Measurements from ENCODE around the gene FAM13A.
"Not testable (repeated sequence)": the region's sequence is repeated elsewhere in the genome, so short reads cannot be mapped to it uniquely, and the experiment has no call there.

Gene FAM13A

GRCh38 chr4:88911246-88912212 is 145.5 kb downstream of the FAM13A start:
- in situ Hi-C loops (cut with MboI; ENCODE audit: low sequenced_read_pairs) = no loop called here

DNA sequence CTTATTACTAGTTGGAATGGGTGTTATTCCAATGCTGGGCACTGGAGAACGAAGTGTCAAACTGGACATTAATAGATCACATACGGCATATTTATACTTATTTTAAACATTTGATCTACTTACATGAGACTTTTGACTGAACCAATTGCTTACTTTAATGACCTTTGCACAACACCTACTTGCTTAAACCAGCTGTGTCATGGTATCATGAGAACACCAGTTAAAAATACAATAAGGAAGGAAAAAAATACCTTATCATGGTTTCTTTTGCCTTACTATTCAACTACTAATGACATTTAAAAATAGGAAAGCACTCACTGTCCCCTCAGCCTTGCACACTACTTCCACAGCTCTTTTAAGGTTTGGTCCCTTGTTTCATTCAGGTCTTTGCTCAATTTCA is 146.9 kb downstream of the FAM13A start:
- in situ Hi-C loops (cut with MboI; ENCODE audit: low sequenced_read_pairs) = no loop called here

- in situ Hi-C loops (cut with MboI; ENCODE audit: low sequenced_read_pairs) = no loop called here
These were observed 148.5 kb downstream of the FAM13A start for GRCh38 chr4:88908521-88908920.

DNA sequence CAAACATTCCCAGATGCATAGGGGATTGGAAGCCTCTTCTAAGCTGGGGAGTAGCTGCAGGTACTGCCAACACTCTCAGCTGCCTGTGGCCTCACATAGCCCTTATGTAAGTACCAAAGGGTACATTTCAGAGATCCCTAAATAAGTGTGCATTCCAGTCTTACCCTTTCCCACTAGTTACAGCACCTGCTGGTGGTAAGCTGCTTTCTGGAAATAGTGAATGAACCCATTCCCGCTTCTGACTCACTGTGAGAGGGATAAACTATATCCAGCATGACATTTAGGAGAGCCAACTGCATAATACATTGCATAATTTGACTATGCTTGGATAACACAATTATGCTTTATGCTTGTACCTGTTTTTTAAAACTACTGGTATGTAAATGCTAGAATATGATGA is 149.0 kb downstream of the FAM13A start:
- in situ Hi-C loops (cut with MboI; ENCODE audit: low sequenced_read_pairs) = no loop called here

DNA sequence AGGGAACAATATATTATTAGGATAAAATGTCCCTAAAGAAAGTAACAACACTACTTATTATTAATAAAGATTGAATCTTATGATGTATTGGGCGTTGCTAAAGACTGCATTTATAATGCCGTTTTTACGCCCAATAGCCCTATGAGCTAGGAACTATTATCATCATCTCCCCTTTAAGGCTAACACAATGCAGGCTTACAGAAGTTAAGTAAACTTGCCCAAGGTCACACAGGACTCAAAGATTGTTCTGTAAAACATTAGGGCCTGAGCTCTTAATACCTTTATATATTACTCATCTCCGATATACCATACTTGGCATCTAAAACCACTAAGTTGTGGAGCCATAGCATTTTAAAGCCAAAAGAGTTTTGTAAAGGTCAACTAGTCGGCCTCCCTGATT is 149.5 kb downstream of the FAM13A start:
- in situ Hi-C loops (cut with MboI; ENCODE audit: low sequenced_read_pairs) = no loop called here

- in situ Hi-C loops (cut with MboI; ENCODE audit: low sequenced_read_pairs) = not testable (repeated sequence)
These were observed 152.7 kb downstream of the FAM13A start for GRCh38 chr4:88904240-88904639.

GRCh38 chr4:88900432-88900831 is 156.6 kb downstream of the FAM13A start:
- in situ Hi-C loops (cut with MboI; ENCODE audit: low sequenced_read_pairs) = no loop called here

GRCh38 chr4:88897752-88898151 is 159.2 kb downstream of the FAM13A start:
- in situ Hi-C loops (cut with MboI; ENCODE audit: low sequenced_read_pairs) = no loop called here

- in situ Hi-C loops (cut with MboI; ENCODE audit: low sequenced_read_pairs) = no loop called here
These were observed 159.8 kb downstream of the FAM13A start for GRCh38 chr4:88897180-88897579.

- in situ Hi-C loops (cut with MboI; ENCODE audit: low sequenced_read_pairs) = no loop called here
These were observed 163.0 kb downstream of the FAM13A start for GRCh38 chr4:88893961-88894360.

DNA sequence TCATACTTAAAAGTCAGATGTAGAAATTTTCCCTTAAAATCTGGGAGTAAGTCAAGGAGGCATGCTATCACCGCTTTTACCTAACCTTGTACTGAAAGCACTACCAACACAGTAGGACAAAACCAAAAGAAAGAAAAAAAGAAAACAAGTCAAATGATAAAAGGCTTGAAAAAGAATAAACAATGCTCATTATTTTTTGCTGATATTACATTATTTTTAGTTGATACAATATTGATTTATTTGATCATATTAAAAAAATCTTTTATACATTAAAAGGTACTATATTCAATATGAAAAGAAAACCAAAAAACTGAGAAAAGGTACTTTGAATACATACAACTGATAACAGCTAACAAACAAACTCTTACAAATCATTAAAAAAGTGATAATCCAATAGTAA is 164.3 kb downstream of the FAM13A start:
- in situ Hi-C loops (cut with MboI; ENCODE audit: low sequenced_read_pairs) = no loop called here

- in situ Hi-C loops (cut with MboI; ENCODE audit: low sequenced_read_pairs) = no loop called here
These were observed 165.3 kb downstream of the FAM13A start for GRCh38 chr4:88891636-88892035.

- in situ Hi-C loops (cut with MboI; ENCODE audit: low sequenced_read_pairs) = not testable (repeated sequence)
These were observed 169.6 kb downstream of the FAM13A start for GRCh38 chr4:88887409-88887808.

DNA sequence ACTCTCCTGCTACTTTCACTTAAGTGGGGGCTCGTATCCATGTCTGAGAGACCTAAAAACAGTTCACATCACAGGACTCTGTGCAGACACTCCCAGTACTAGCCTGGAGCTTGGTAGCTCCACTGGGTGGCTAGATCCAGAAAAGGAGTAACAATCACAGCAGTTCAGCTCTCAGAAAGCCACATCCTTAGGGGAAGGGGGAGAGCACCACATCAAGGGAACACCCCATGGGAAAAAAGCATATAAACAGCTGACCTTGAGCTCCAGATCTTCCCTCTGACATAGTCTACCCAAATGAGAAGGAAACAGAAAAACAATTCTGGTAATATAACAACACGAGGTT is 175.8 kb downstream of the FAM13A start:
- in situ Hi-C loops (cut with MboI; ENCODE audit: low sequenced_read_pairs) = no loop called here

GRCh38 chr4:88880501-88881226 is 176.3 kb downstream of the FAM13A start:
- in situ Hi-C loops (cut with MboI; ENCODE audit: low sequenced_read_pairs) = no loop called here

DNA sequence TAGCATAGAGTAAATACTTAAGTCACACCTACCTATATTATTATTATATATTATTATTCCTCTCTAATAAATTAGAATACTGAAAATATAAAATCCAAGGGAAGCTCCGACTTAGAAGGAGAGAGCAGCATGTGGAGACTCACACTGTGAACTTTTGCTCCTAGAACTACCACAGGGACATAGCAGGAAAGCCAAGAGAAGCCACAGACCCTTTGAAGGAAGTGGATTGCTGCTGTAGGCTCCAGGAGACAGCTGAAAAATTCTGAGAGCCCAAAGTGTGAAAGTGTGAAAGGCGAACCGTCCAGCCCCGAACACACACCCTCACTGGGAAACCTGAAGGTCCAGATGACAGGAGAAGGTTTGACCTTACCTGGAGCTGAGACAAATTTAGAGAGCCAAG is 177.0 kb downstream of the FAM13A start:
- in situ Hi-C loops (cut with MboI; ENCODE audit: low sequenced_read_pairs) = no loop called here

DNA sequence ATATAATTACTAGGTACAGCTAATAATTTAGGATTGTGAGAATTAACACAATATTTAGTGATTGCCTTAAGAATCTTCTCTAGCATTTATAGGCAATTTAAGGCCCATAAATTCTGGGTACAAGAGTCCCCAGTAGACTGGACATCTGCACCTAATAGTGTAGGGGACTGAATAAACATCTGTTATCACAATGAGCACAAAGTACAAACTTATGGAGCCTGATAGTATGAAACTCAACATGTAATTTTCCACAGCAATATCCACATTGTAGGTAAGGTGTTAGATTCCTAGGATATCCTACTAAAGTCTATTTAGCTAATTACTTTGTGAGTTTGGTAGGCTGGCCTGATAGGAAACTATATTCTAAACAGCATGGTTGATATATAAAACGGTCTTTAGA is 178.3 kb downstream of the FAM13A start:
- in situ Hi-C loops (cut with MboI; ENCODE audit: low sequenced_read_pairs) = no loop called here

DNA sequence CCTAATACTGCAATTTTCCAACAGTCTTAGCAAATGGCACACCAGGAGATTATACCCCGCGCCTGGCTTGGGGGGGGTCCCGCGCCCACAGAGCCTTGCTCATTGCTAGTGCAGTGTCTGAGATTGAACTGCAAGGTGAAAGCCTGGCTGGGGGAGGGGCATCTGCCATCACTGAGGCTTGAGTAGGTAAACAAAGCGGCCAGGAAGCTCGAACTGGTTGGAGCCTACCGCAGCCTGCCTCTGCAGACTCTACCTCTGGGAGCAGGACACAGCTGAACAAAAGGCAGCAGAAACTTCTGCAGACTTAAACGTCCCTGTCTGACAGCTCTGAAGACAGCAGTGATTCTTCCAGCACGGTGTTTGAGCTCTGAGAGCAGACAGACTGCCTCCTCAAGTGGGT is 186.6 kb downstream of the FAM13A start:
- in situ Hi-C loops (cut with MboI; ENCODE audit: low sequenced_read_pairs) = no loop called here

DNA sequence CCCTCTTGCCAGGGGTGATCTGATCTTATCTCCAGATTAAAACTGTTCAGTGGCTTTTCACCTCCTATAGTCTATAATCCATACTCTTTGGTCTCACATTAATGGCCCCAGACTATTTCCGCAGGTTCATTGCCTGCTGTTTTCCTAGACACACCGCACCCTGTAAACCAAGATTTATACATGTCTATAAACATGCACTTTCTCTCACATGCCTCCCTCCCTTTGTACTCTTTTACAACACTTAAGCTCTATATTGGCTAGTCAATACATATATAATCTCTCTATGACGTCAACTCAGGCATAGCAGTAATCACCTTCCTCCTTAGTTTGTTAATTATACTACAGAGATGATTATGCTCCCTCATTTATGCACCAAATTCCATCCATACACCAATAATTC is 188.5 kb downstream of the FAM13A start:
- in situ Hi-C loops (cut with MboI; ENCODE audit: low sequenced_read_pairs) = no loop called here

DNA sequence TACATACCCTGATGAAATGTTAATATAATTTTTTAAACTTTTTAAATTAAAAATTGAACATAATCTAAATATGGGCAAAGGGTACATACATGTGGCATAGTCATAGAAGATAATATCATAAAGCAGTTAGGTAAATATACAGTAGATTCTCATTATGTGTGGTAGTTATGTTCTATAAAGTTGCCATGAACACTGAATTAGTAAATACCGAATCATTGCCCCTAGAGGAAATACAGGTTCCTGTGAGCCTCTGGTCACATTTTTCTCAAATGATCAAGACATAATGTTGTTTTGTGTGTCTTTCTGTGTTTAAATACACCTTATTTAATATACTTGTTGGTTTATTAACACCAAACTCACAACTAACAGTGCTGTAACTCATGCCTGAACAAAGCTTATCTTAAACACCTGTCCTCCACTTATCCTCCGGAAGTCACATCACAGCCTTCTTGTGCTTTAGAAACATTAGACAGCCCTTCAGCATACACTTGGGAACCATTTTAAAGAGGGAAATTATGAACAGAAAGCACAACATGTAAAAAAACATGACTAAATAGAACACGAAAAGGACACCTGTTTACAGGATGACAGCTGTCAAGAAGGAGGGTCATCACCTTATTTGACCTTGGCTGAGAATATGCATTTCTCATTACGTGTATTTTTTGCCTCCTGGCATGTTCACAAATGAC is 190.0 kb downstream of the FAM13A start:
- in situ Hi-C loops (cut with MboI; ENCODE audit: low sequenced_read_pairs) = no loop called here

DNA sequence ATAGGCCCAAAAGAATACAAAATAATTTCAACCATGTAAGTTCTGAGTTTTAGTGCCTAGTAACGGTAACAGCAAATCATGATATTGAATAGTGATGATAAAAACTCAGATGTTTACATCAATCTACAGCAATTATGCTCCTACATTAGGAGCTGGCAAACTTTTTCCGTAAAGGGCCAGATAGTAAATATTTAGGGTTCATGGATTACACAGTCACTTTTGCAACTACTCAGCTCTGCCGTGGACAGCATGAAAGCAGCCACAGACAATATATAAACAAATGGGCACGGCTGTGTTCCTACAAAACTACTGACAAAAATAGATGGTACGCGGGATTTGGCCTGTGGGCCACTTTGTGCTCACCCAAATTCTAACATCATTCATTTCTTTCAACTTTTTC is 191.5 kb downstream of the FAM13A start:
- in situ Hi-C loops (cut with MboI; ENCODE audit: low sequenced_read_pairs) = no loop called here

GRCh38 chr4:88865046-88865445 is 191.9 kb downstream of the FAM13A start:
- in situ Hi-C loops (cut with MboI; ENCODE audit: low sequenced_read_pairs) = no loop called here
